Parathyroid adenoma (tissue), 2 donors: ENCODE data around the gene ECSIT.
A peak's percentile ranks its signal among the peaks of the same experiment; 100 is the strongest.

Experiments
- H2AFZ ChIP-seq: fragments of 300-600 bp; sonication (generic); one replicate; pipeline ENCODE4 v1.7.0; 2017; ENCODE audit warnings: antibody characterized with exemption, mild to moderate bottlenecking
- H3K27ac ChIP-seq: fragments of 300-600 bp; sonication (generic); one replicate; pipeline ENCODE4 v1.7.0; 2017
- H3K27me3 ChIP-seq: fragments of 300-600 bp; sonication (generic); one replicate; pipeline ENCODE4 v1.7.0; 2017; ENCODE audit warnings: low read length; ENCODE audit not compliant: control insufficient read depth, insufficient read depth
- H3K36me3 ChIP-seq: fragments of 300-600 bp; sonication (generic); one replicate; pipeline ENCODE4 v1.7.0; 2017; ENCODE audit warnings: low read length; ENCODE audit not compliant: control insufficient read depth, insufficient read depth
- H3K4me1 ChIP-seq: fragments of 300-600 bp; sonication (generic); one replicate; pipeline ENCODE4 v1.7.0; 2017; ENCODE audit warnings: control low read depth
- H3K4me2 ChIP-seq: fragments of 300-600 bp; sonication (generic); one replicate; pipeline ENCODE4 v1.7.0; 2017; ENCODE audit warnings: low read length
- H3K4me3 ChIP-seq: fragments of 300-600 bp; sonication (generic); one replicate; pipeline ENCODE4 v1.7.0; 2017; ENCODE audit warnings: low read depth, low read length
- H3K79me2 ChIP-seq: fragments of 300-600 bp; sonication (generic); one replicate; pipeline ENCODE4 v1.7.0; 2017; ENCODE audit warnings: control low read depth
- H3K9ac ChIP-seq: fragments of 300-600 bp; sonication (generic); one replicate; pipeline ENCODE4 v1.7.0; 2017; ENCODE audit warnings: mild to moderate bottlenecking
- H3K9me3 ChIP-seq: fragments of 300-600 bp; sonication (generic); one replicate; pipeline ENCODE4 v1.7.0; 2017; ENCODE audit warnings: low read length; ENCODE audit not compliant: control insufficient read depth
- CTCF ChIP-seq: fragments of 300-600 bp; sonication (generic); IDR thresholded peaks from one replicate; pipeline ENCODE4 v1.7.0; 2017; ENCODE audit warnings: antibody characterized with exemption, mild to moderate bottlenecking
- donor health status: primary hyperparathyroidism.

The ECSIT gene

DNA sequence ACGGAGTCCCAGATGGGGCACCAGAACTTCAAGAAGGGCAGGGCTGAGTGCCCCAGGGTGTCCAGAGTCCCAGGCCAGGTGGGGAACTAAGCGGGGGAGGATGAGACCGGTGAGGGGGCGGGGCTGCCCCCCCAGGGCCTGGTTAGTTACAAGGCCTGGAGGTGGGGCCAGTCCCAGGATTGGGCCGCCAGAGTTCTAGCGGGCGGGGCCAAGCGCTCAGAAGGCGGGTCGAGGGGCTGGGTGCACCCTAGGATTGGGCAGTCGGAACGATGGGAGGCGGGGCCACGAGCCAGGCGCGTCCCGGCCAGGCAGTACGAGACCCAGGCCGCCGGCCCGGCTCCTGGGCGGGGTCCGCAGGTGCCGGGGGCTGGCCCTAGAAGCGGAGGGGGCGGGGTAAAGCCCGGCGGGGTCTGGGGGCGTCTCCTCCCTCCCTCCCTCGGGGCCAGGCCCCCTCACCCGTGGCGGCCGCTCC, 23.9 kb downstream of the ECSIT start:
- Histone ChIP-seq H3K4me2 (peak overlapping the region; percentile 94), H3K9ac (peak overlapping the region; percentile 56), H3K4me1 (no peaks in the 10 kb centered on the region), H3K27ac (peak overlapping the region; percentile 88), H3K27me3 (no peaks in the 10 kb centered on the region), H3K79me2 (no peaks in the 10 kb centered on the region), H2AFZ (peak overlapping the region; percentile 86), H3K36me3 (no peaks in the 10 kb centered on the region), H3K9me3 (no peaks in the 10 kb centered on the region), H3K4me3 (peak overlapping the region; percentile 86)
- no peak for TF ChIP-seq CTCF

DNA sequence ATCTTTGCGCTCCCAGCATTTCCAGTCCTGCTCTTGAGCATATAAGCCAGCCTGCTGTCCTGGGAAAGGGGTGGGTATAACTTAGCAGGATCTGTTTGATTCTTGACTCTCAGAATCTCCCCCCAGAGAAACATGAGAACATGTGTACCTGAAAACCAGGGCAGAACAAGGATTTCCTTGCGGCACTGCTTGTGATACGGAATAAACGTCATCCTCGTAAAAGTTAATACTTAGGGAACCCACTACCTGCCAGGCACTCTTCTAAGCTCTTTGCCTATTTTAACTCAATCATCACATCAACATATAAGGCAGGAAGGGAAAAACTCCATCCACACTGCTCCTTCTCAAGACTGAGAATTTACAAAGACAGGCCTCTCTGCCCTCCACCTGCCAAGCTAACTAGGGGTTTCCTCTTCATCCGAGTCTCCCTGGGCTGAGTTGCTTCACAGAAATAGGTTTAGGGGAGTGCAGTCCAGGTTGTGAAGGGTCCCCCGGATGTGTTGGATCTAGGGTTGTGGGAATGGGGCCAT, 24.4 kb downstream of the ECSIT start:
- no peak for TF ChIP-seq CTCF

GRCh38 chr19:11499890-11500420, 29.0 kb downstream of the ECSIT start:
- H3K9me3 ChIP-seq: no peaks in the 10 kb centered on the region
- TF ChIP-seq CTCF: no peak
- H2AFZ ChIP-seq: no peak overlapping the region
- H3K27ac ChIP-seq: no peak overlapping the region
- no peak overlapping the region for H3K4me2 ChIP-seq
- no peaks in the 10 kb centered on the region for H3K79me2 ChIP-seq
- no peaks in the 10 kb centered on the region for H3K36me3 ChIP-seq
- no peaks in the 10 kb centered on the region for H3K27me3 ChIP-seq
- H3K9ac ChIP-seq: no peak overlapping the region
- no peak overlapping the region for H3K4me3 ChIP-seq
- H3K4me1 ChIP-seq: no peaks in the 10 kb centered on the region

More for the DNA sequence above, 24.4 kb downstream of the ECSIT start:
- Histone ChIP-seq H3K9ac (no peak overlapping the region), H3K27me3 (no peaks in the 10 kb centered on the region), H3K27ac (peak overlapping the region; percentile 88), H3K36me3 (no peaks in the 10 kb centered on the region), H3K79me2 (no peaks in the 10 kb centered on the region), H3K4me3 (peak overlapping the region; percentile 86), H2AFZ (peak overlapping the region; percentile 86), H3K9me3 (no peaks in the 10 kb centered on the region), H3K4me2 (peak overlapping the region; percentile 94), H3K4me1 (no peaks in the 10 kb centered on the region)

- Histone ChIP-seq H3K9me3 (no peaks in the 10 kb centered on the region), H3K4me2 (no peak overlapping the region), H3K27me3 (no peaks in the 10 kb centered on the region), H3K4me3 (no peak overlapping the region), H3K27ac (no peak overlapping the region), H3K36me3 (no peaks in the 10 kb centered on the region), H3K4me1 (no peaks in the 10 kb centered on the region), H3K79me2 (no peaks in the 10 kb centered on the region), H2AFZ (no peak overlapping the region), H3K9ac (no peak overlapping the region)
- no peak for TF ChIP-seq CTCF
Observed at GRCh38 chr19:11499220-11499726, 29.7 kb downstream of the ECSIT start.
